Middle frontal gyrus (tissue), 1 donor: ENCODE data around the gene HYOU1.
"Not testable (repeated sequence)": the region's sequence is repeated elsewhere in the genome, so short reads cannot be mapped to it uniquely, and the experiment has no call there.

Experiments used
- DNase-seq: peaks from one replicate; pipeline ENCODE4 v3.0.0-alpha.2; 2015; ENCODE audit warnings: low spot score; ENCODE audit errors: extremely low spot score

The HYOU1 gene

DNA sequence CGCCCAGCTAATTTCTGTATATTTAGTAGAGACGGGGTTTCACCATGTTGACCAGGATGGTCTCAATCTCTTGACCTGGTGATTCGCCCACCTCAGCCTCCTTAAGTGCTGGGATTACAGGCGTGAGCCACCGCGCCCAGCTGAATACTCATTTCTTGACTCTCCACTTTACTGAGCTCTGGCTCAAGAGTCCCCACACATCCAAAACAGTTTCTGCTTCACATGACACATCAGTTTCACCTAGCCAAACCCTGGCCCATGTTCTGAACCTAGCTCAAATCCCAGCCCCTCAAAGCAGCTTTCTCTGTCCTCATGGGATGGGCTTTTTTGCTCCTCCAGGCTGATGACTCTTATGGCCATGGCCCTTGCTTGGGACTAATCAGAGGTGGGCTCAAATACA is 9.8 kb downstream of the HYOU1 start:
- DNase-seq: no peak

GRCh38 chr11:119046489-119046888 is 10.5 kb downstream of the HYOU1 start:
- DNase-seq: no peak

GRCh38 chr11:119044708-119045107 is 12.3 kb downstream of the HYOU1 start:
- DNase-seq: no peak

GRCh38 chr11:119042927-119043326 is 14.1 kb downstream of the HYOU1 start:
- no peak for DNase-seq

DNA sequence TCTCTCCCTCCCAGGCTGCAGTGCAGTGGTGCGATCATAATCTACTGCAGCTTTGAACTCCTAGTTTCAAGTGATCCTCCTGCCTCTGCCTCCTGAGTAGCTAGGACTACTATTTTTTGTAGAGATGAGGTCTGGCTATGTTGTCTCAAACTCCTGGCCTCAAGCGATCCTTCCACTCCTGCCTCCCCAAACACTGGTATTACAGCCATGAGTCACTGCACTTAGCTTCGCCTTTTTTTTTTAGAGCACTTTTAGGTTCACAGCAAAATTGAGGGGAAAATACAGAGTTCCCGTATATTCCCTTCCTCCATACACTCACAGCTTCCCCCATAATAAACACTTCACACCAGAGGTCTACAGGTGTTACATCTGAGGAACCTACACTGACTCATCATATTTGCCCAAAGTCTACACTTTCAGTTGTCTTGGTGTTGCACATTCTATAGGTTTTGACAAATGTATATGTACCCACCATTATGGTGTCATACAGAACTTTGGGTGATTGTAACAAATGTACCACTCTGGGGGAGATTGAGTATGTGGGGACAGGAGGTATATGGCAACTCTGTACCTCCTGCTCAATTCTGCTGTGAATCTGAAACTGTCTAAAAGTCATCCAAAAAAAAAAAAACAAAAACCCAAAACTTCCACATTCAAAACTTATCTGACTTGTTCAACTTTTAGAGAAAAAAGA is 15.0 kb downstream of the HYOU1 start:
- no peak for DNase-seq

GRCh38 chr11:119039471-119039870 is 17.5 kb downstream of the HYOU1 start:
- DNase-seq: not testable (repeated sequence)

GRCh38 chr11:119038884-119039283 is 18.1 kb downstream of the HYOU1 start:
- no peak for DNase-seq

DNA sequence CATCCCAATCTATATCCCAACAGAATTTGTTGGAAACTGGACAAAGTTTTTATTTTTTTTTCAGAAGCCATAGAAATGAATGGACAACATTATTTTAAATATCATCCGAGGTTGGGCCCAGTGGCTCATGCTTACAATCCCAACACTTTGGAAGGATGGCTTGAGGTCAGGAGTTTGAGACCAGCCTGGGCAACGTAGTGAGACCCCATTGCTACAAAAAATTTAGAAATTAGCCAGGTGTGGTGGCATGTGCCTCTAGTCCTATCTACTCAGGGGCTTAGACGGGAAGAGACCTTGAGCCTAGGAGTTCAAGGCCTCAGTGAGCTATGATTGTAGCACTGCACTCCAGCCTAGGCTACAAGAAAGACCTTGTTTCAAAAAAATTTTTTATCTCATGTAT is 22.2 kb downstream of the HYOU1 start:
- DNase-seq: no peak

DNA sequence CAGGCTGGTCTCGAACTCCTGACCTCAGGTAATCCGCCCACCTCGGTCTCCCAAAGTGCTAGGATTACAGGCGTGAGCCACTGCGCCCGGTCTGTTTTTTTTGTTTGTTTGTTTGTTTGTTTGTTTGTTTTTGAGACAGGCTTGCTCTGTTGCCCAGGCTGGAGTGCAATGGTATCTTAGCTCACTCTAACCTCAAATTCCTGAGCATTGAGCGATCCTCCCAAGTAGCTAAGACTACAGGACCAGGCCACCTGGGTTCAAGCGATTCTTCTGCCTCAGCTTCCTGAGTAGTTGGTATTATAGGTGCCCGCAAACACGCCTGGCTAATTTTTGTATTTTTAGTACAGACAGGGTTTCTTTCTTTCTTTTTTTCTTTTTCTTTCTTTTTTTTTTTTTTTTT is 23.6 kb downstream of the HYOU1 start:
- DNase-seq: not testable (repeated sequence)

DNA sequence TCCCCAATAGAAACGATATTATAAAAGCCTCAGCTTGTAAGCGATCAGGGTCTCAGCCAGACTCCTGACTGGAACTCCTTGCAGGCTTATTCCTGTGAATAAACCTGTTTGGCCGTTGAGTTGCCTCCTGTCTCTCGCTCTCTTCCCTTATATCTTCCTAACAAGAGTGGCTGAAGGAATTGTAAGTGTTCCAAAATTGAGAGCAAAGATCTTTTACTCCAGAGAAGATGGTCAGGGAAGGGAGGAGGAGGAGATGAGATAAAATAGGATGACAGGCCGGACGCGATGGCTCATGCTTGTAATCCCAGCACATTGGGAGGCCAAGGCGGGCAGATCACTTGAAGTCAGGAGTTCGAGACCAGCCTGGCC is 25.1 kb downstream of the HYOU1 start:
- no peak for DNase-seq

DNA sequence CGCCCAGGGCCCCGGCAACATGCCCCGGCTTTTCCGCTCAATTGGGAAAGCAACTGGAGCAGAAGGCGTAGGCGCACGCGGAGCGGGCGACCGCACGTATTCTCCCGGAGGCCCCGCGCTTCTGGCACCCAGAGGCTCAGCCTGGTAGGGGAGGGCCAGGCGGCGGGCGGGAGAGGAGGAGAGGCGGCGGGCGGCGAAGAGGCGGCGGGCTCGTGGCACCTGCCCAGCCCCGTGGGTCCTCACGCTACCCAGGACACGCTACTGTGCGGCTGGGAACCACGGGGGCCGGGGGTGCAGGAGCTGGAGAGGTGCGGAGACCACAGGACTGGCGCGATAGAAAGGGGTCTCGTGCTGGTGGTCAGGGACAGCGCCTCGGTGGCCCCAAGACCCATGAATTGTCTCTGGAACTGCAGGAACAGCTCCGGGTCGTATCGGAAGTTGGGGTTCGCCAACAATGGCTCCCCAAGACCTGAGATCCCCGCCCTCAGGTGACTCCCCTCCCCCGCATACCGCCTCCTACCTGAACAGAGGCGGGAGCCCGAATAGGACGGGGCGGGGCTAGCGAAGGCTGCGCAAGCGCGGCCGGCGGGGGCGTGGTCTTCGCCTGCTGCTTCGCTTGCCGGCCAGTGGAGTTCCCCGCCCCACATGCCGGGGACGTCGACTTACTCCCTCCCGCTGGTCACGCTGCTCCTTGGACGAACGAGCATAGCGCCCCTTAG is 26.5 kb downstream of the HYOU1 start, which contains the start of gene SLC37A4:
Gene SLC37A4, minus strand, starts transcription at position 549 of the 719 bp plus-strand sequence.
- DNase-seq: peak; percentile 92

- no peak for DNase-seq
Measured at GRCh38 chr11:119030029-119030328, 27.0 kb downstream of the HYOU1 start.

DNA sequence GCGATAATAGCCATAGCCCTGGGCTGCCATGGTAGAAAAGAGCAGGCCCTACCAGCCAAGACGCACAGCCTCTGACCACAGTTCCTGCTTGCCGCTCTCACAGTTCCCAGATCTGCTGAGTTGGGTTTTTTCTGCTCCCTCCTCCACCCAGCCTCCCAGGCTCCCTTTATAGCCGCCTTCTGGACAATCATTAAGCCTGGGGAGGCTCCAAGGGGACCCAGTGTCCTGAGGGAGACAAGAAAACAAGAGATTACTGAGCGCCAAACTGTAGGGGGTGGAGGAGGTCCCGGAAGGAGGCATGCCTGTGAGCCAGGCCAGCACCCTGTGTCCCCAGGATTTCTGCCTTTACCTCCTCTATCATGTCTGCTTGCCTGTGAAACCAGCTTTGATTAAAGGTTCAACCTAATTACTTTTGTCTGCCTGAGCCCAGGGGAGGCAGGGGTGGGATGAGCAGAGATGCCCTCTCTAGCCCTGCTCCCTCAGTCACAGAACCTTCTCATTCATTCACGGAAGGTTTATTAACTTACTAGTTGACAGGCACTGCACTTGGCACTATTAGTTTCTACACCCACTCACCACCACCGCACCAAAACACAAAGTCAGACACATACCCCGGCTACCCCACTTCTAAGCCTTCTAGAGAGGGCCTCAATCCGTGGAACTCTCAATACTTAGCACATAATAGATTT is 27.5 kb downstream of the HYOU1 start:
- DNase-seq: no peak

DNA sequence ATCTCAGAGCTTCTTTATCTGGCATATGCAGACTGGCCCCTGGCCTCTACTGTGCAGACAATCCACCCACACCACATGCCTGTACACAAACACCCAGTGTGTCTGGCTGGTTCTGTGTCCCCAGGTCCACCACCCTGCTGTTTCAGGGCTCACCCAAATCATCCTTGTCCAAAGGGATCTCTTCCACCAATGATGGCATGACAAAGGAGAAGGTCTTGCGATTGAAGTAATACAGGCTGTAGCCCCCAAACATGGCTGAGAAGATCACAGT is 28.0 kb downstream of the HYOU1 start:
- DNase-seq: no peak

DNA sequence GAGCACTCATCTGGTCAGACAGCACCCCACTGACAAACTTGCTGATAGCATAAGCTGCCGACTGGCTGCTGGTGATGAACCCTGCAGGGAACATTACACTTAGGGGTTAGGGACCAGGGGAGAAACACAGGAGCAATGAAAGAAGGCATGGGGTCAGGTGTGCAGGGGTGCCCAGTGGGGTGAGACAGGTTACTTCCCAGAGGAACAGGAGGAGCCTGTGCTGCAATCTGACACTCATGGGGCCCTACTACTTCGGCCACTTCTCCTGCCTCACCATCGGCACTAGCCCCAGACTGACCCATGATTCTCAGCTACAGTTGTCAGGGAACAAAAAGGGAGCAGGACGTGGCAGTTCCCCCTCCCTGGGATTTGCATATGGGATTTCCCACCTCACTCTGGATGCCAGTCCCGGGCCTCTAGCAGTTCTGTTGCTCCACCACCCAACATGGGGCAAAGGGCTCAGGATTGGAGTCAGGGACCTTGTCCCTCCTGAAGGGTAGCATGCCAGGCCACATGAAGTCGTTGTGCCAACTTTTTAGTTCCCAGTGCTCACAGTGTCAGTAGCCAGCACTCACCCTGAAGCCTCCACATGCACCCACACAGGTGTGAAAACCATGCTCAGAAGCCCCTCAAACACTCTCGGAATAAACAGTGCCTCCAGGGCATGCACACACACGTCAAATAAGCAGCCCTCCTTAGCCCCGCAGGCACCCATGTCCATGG is 28.5 kb downstream of the HYOU1 start:
- no peak for DNase-seq

DNA sequence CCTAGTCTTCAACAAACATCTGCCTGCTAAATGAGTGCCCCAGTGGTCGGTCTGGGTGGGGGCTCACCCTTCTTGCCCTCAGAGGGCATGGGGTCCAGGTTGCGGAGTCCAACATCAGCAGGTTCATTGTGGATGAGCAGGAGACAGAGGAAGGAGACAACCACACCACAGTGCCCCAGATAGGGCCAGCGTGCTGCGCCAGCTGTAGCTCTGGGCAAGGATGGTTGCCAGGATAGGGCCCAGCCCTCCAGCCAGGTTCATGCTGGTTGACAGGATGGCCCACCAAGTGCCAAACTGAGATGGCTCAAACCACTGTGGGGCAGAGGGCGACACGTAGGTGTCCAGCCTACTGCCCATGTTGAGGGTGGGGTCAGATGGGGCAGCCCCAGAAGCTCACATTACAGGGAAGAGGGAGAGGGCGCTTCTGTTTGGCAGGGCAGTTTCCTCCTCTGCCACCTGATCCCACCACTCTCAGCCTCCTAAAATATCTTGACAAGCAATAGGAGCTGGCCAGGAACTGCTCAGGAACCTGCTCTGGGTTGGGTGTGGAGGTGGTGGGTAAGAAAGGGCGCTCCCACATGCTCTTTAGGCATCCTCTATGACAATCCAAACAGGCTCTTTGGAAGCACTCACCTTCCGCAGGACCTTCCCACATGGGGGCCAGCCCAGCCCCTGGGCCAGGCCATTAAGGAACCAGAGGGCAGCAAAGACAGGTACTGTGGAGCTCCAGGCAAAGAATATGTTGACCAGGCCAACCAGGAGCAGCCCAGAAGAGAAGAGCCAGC is 29.3 kb downstream of the HYOU1 start:
- no peak for DNase-seq

GRCh38 chr11:119026970-119027369 is 30.0 kb downstream of the HYOU1 start:
- DNase-seq: no peak

- no peak for DNase-seq
Measured at GRCh38 chr11:119025978-119026766, 30.8 kb downstream of the HYOU1 start.

GRCh38 chr11:119025541-119025940 is 31.5 kb downstream of the HYOU1 start:
- DNase-seq: no peak

DNA sequence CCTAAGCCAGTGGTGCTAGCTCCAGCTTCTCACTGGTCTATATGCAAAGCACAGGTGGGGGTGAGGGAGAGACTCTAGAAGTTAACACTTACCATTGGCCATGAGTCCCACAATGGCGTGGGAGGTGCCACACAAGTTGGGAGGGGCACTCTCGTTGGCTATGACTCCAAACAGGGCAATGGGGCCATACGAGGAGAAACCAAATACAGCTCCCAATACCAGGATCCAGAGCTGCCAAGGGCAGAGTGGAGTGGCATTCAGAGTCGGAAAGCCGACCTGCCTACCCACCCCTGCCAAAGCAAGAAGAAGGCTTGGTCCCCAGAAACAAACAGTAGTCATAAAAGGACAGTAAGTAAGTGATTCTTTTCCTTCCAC is 31.9 kb downstream of the HYOU1 start:
- DNase-seq: no peak
